Lower lobe of right lung (tissue), 2 donors: Measurements from ENCODE around the gene CYTH4. TPM values are rescaled to one million over a fixed set of nuclear protein-coding genes. Genes with fewer than 3 reads are reported as not detected.
"Not testable (repeated sequence)": the region's sequence is repeated elsewhere in the genome, so short reads cannot be mapped to it uniquely, and the experiment has no call there.

Experiments used
- ATAC-seq, 2 donors: fragments of 200-7000 bp; cut with Tn5 transposase; one replicate each; pipeline ENCODE4 v1.9.1; 2020 to 2022; ENCODE audit warnings: mild to moderate bottlenecking in 2 of 2, moderate library complexity in 2 of 2
- DNase-seq: peaks from one replicate; pipeline ENCODE4 v3.0.0-alpha.2; 2020
- H3K27ac ChIP-seq: fragments of 200-600 bp; one replicate; pipeline ENCODE4 v1.8.0; 2022
- H3K27me3 ChIP-seq: fragments of 200-600 bp; one replicate; pipeline ENCODE4 v1.8.0; 2022; ENCODE audit warnings: low read depth
- H3K36me3 ChIP-seq: fragments of 200-600 bp; one replicate; pipeline ENCODE4 v1.8.0; 2022; ENCODE audit warnings: mild to moderate bottlenecking
- H3K4me1 ChIP-seq: fragments of 200-600 bp; one replicate; pipeline ENCODE4 v1.8.0; 2022
- H3K4me3 ChIP-seq: fragments of 200-600 bp; one replicate; pipeline ENCODE4 v1.8.0; 2022; ENCODE audit warnings: mild to moderate bottlenecking
- H3K9me3 ChIP-seq: fragments of 200-600 bp; one replicate; pipeline ENCODE4 v1.8.0; 2022
- CTCF ChIP-seq: fragments of 200-600 bp; IDR thresholded peaks from one replicate; pipeline ENCODE4 v1.8.0; 2022; ENCODE audit warnings: antibody characterized with exemption, mild to moderate bottlenecking
- intact Hi-C: fragments of 100-400 bp; cut with DNase I; formaldehyde crosslinking; loops from one replicate; pipeline ENCODE4 v1.11.0; 2022
- total RNA-seq: library from RNA; stranded (reverse); fragmentation: NEBNext Ultra II Directional; extraction: Animal tissue kit (Norgen Biotek cat#: 25700); gene quantifications from one replicate; pipeline ENCODE4 v1.2.1, GENCODE V29; 2021
- donor health status: DM: no; HTN: yes; CAD: no; lungs with severe emphysema.

Gene CYTH4
- total RNA-seq, 1 donor from 2014 or later: 45.4 TPM

GRCh38 chr22:37244922-37245722 is 37.2 kb upstream of the CYTH4 start:
- Histone ChIP-seq H3K27ac (peak overlapping the region; percentile 79), H3K36me3 (peaks cover 10% of the 10 kb centered on the region), H3K4me3 (no peak overlapping the region), H3K27me3 (peaks cover 31% of the 10 kb centered on the region), H3K4me1 (peaks cover 25% of the 10 kb centered on the region), H3K9me3 (no peaks in the 10 kb centered on the region)
- TF ChIP-seq CTCF: no peak
- peak; percentile 41 for DNase-seq
- intact Hi-C loops: no loop called here
- no peak for ATAC-seq

DNA sequence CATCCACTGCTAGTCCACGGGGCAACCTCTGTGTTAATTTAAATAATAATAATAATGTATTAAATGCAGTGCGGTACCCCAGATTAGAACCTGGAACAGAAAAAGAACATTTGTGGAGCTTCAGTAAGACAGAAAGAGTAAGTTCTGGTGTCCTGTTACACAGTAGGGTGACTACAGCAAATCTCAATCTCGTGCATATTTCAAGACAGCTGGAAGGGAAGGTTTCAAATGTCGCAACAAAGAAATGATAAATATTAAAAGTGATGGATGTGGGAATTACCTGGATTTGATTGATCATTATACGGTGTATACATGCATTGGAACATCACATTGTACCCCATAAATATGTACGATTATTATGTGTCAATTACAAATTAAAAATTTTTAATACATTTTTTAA is 36.6 kb upstream of the CYTH4 start:
- peaks cover 4% of the 10 kb centered on the region for H3K36me3 ChIP-seq
- peaks cover 25% of the 10 kb centered on the region for H3K4me1 ChIP-seq
- TF ChIP-seq CTCF: no peak
- peaks cover 25% of the 10 kb centered on the region for H3K27me3 ChIP-seq
- DNase-seq: no peak
- no peak overlapping the region for H3K4me3 ChIP-seq
- intact Hi-C loops: no loop called here
- no peaks in the 10 kb centered on the region for H3K9me3 ChIP-seq
- ATAC-seq: no peak
- H3K27ac ChIP-seq: no peak overlapping the region

- Histone ChIP-seq H3K9me3 (no peaks in the 10 kb centered on the region), H3K27me3 (peaks cover 10% of the 10 kb centered on the region), H3K4me1 (peaks cover 17% of the 10 kb centered on the region), H3K27ac (no peak overlapping the region), H3K36me3 (no peaks in the 10 kb centered on the region), H3K4me3 (no peak overlapping the region)
- intact Hi-C loops: no loop called here
- DNase-seq (no peak), ATAC-seq (no peak)
- TF ChIP-seq CTCF: no peak
Observed at GRCh38 chr22:37248251-37248650, 34.1 kb upstream of the CYTH4 start.

DNA sequence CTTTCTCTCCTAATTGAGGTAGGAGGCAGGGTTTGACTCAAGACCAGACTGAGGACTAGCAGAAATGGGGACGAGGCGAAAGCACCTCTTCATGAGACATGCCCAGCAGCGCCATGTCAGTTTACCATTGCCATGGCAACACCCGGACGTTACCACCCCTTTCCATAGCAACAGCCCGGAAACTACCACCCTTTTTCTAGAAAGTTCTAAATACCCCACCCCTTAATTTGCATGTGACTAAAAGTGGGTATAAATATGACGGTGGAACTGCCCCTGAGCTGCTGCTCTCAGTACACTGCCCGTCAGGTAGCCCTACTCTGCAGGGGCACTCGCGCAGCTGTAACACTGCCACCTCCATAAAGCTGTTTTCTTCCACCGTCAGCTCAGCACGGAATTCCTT is 32.3 kb upstream of the CYTH4 start:
- Histone ChIP-seq H3K27ac (no peak overlapping the region), H3K4me1 (peaks cover 6% of the 10 kb centered on the region), H3K4me3 (no peak overlapping the region), H3K36me3 (no peaks in the 10 kb centered on the region), H3K9me3 (no peaks in the 10 kb centered on the region), H3K27me3 (peaks cover 8% of the 10 kb centered on the region)
- ATAC-seq: no peak
- intact Hi-C loops: no loop called here
- peak; percentile 6 for DNase-seq
- no peak for TF ChIP-seq CTCF

GRCh38 chr22:37251836-37252235 is 30.5 kb upstream of the CYTH4 start:
- H3K4me3 ChIP-seq, H3K4me1 ChIP-seq, intact Hi-C loops, H3K36me3 ChIP-seq, ATAC-seq, H3K27ac ChIP-seq, H3K9me3 ChIP-seq: not testable (repeated sequence)
- H3K27me3 ChIP-seq: peaks cover 24% of the 10 kb centered on the region
- DNase-seq: peak; percentile 6

DNA sequence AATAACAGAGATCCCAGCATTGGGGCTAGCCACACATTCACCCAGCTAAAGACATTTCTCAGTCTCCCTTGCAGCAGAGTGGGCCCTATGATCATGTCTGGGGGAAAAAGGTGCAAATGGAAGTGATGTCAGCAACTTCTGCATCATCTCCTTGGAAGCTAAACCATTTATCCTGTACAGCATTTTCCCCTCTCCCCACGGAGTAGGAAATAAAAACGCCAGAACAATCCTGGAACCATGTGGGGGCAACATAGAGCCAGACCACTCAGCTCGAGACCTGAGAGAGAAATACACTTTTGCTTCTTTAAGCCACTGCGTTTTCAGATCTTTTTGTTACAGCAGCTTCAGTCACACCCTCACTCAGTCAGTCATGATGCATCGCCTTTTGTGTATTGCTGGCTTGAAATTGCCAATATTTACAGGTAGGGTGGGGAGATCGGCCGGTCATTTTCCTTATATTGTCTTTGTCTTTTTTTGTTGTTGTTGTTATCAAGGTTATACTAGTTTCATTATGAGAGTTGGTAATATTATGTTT is 29.1 kb upstream of the CYTH4 start:
- TF ChIP-seq CTCF: no peak
- Histone ChIP-seq H3K4me1 (no peaks in the 10 kb centered on the region), H3K27me3 (peaks cover 33% of the 10 kb centered on the region), H3K36me3 (no peaks in the 10 kb centered on the region), H3K9me3 (no peaks in the 10 kb centered on the region), H3K4me3 (no peak overlapping the region), H3K27ac (no peak overlapping the region)
- intact Hi-C loops: no loop called here
- ATAC-seq (no peak), DNase-seq (no peak)
